SK-N-SH (cell line): ENCODE data around the gene LONRF2. TPM values are rescaled to one million over a fixed set of nuclear protein-coding genes. Genes with fewer than 3 reads are reported as not detected.
A peak's percentile ranks its signal among the peaks of the same experiment; 100 is the strongest.

ENCODE experiments used
- CTCF ChIA-PET: fragments of 300-600, 350-600 bp; formaldehyde crosslinking; extraction: SDS; loops from one replicate; lab custom pipeline; 2021; lab: Yijun Ruan, JAX
- POLR2A ChIA-PET: fragments of 350-600 bp; sonication (Branson Sonifier 250); formaldehyde crosslinking; extraction: SDS; loops from one replicate; lab custom pipeline; 2020; ENCODE audit warnings: antibody characterized with exemption, inconsistent platforms; lab: Yijun Ruan, JAX
- DNase-seq: peaks from one replicate; pipeline ENCODE4 v3.0.0; 2012
- H2AFZ ChIP-seq: fragments of 200-600 bp; sonication (generic); 2 replicates; pipeline ENCODE4 v1.8.1; 2016; ENCODE audit warnings: antibody characterized with exemption, mild to moderate bottlenecking, low read depth
- H3F3A ChIP-seq: fragments of 200-600 bp; sonication (generic); replicated peaks from 2 replicates; pipeline ENCODE3; 2016; ENCODE audit warnings: antibody characterized with exemption, mild to moderate bottlenecking; ENCODE audit not compliant: insufficient read depth
- H3K27ac ChIP-seq, 2 experiments: fragments of 200-500 bp in 1 of 2; fragments of 200-600 bp in 1 of 2; sonication (Bioruptor generic) in 1 of 2; sonication (generic), shearing (Covaris generic) in 1 of 2; 2 replicates each; pipeline versions ENCODE4 v1.5.1 to v1.6.1; 2014 to 2016; ENCODE audit warnings: low read depth in 2 of 2, inconsistent platforms in 1 of 2, low read length in 1 of 2, mild to moderate bottlenecking in 1 of 2, mixed read lengths in 1 of 2
- H3K27me3 ChIP-seq: fragments of 200-600 bp; sonication (generic), shearing (Covaris generic); 2 replicates; pipeline ENCODE4 v1.6.1; 2016; ENCODE audit warnings: mixed run types; ENCODE audit not compliant: insufficient read depth
- H3K36me3 ChIP-seq, 2 experiments: fragments of 200-500 bp in 1 of 2; fragments of 200-600 bp in 1 of 2; sonication (Bioruptor generic) in 1 of 2; sonication (generic) in 1 of 2; replicated peaks in 1 of 2; 2 replicates each; pipeline versions ENCODE3 to v1.5.1; 2014 to 2016; ENCODE audit warnings: low read length in 1 of 2, mild to moderate bottlenecking in 1 of 2; ENCODE audit not compliant: insufficient read depth in 2 of 2, control insufficient read depth in 1 of 2
- H3K4me1 ChIP-seq, 2 experiments: fragments of 200-500 bp in 1 of 2; fragments of 200-600 bp in 1 of 2; sonication (Bioruptor generic) in 1 of 2; sonication (generic), shearing (Covaris generic) in 1 of 2; 2 replicates each; pipeline versions ENCODE4 v1.5.1 to v1.6.1; 2014 to 2016; ENCODE audit warnings: low read depth in 1 of 2, low read length in 1 of 2, mixed run types in 1 of 2; ENCODE audit not compliant: insufficient read depth in 2 of 2, control insufficient read depth in 1 of 2
- H3K4me2 ChIP-seq: fragments of 200-600 bp; sonication (generic), shearing (Covaris generic); 2 replicates; pipeline ENCODE4 v1.6.1; 2017; ENCODE audit warnings: mixed run types
- H3K4me3 ChIP-seq, 2 experiments: fragments of 200-500 bp in 1 of 2; fragments of 200-600 bp in 1 of 2; sonication (Bioruptor generic) in 1 of 2; sonication (generic), shearing (Covaris generic) in 1 of 2; 2 replicates each; pipeline versions ENCODE4 v1.5.1 to v1.8.1; 2014 to 2016; ENCODE audit warnings: low read depth in 2 of 2, inconsistent platforms in 1 of 2, low read length in 1 of 2, mild to moderate bottlenecking in 1 of 2, mixed read lengths in 1 of 2, moderate library complexity in 1 of 2
- H3K79me2 ChIP-seq: fragments of 200-600 bp; sonication (generic); 2 replicates; pipeline ENCODE4 v1.8.1; 2017; ENCODE audit warnings: mild to moderate bottlenecking; ENCODE audit not compliant: insufficient read depth
- H3K9ac ChIP-seq: fragments of 200-600 bp; sonication (generic); 2 replicates; pipeline ENCODE4 v1.6.1; 2017; ENCODE audit warnings: mixed run types
- H3K9me2 ChIP-seq: fragments of 200-600 bp; sonication (generic); 2 replicates; pipeline ENCODE4 v1.6.1; 2017; ENCODE audit warnings: mixed run types
- H3K9me3 ChIP-seq: fragments of 200-600 bp; sonication (generic); 2 replicates; pipeline ENCODE4 v1.6.1; 2017; ENCODE audit warnings: mixed run types, mild to moderate bottlenecking, moderate library complexity
- H4K20me1 ChIP-seq: fragments of 200-600 bp; sonication (generic); 2 replicates; pipeline ENCODE4 v1.6.1; 2017; ENCODE audit warnings: mild to moderate bottlenecking, mixed run types; ENCODE audit not compliant: insufficient read depth
- CHD2 ChIP-seq: fragments of 150-350 bp; IDR thresholded peaks from 2 replicates; pipeline ENCODE4 v1.6.1; 2018; ENCODE audit warnings: low read length; ENCODE audit not compliant: partially characterized antibody
- EP300 ChIP-seq, 2 experiments: IDR thresholded peaks; 2 replicates each; pipeline versions ENCODE4 v1.4.0 to v1.6.1; 2012; ENCODE audit warnings: borderline replicate concordance in 1 of 2, low read depth in 1 of 2, low read length in 1 of 2
- FOSL2 ChIP-seq: IDR thresholded peaks from 2 replicates; pipeline ENCODE4 v1.4.0; 2012; ENCODE audit warnings: low read depth, mild to moderate bottlenecking, moderate library complexity, borderline replicate concordance
- FOXJ3 ChIP-seq: sonication (generic); formaldehyde crosslinking; IDR thresholded peaks from 2 replicates; pipeline ENCODE4 v1.5.1; 2020; ENCODE audit warnings: mild to moderate bottlenecking, missing genetic modification reagents
- FOXM1 ChIP-seq: IDR thresholded peaks from 2 replicates; pipeline ENCODE4 v1.4.0; 2012; ENCODE audit warnings: low read depth, mild to moderate bottlenecking
- MXI1 ChIP-seq: IDR thresholded peaks from 2 replicates; pipeline ENCODE4 v1.6.1; 2012; ENCODE audit warnings: mild to moderate bottlenecking, low read depth, low read length, improper control_type of control experiment
- NFIC ChIP-seq: IDR thresholded peaks from 2 replicates; pipeline ENCODE4 v1.4.0; 2012; ENCODE audit warnings: borderline replicate concordance
- POLR2AphosphoS5 ChIP-seq: IDR thresholded peaks from 2 replicates; pipeline ENCODE4 v1.6.1; 2012; ENCODE audit warnings: low read depth, low read length
- SMC3 ChIP-seq: IDR thresholded peaks from 2 replicates; pipeline ENCODE4 v1.6.1; 2012; ENCODE audit warnings: low read depth, low read length, improper control_type of control experiment
- YY1 ChIP-seq: IDR thresholded peaks from 2 replicates; pipeline ENCODE4 v1.4.0; 2012; ENCODE audit warnings: low read depth, mild to moderate bottlenecking
- WGBS: methylation state at CpG from one replicate; pipeline ENCODE4 v1.1.6; 2017; ENCODE audit warnings: low lambda C conversion rate; 5-methylcytosine and 5-hydroxymethylcytosine counted together
- polyA plus RNA-seq, 3 experiments: library from polyadenylated mRNA; depleted of rRNA; stranded (reverse); fragments of >200 nt; gene quantifications; 2 replicates each; pipeline ENCODE4 v1.2.3, GENCODE V29; 2012
- TF ChIP-seq, protein P1 (sequence below): fragments of 200-600 bp; sonication (generic); IDR thresholded peaks from 2 replicates; pipeline ENCODE4 v1.6.1; 2017; ENCODE audit warnings: antibody characterized with exemption, mild to moderate bottlenecking, moderate library complexity

LONRF2 gene
- polyA plus RNA-seq, 1 of the 3 experiments (the other 2 are of a cell fraction), result 2.0 TPM

DNA sequence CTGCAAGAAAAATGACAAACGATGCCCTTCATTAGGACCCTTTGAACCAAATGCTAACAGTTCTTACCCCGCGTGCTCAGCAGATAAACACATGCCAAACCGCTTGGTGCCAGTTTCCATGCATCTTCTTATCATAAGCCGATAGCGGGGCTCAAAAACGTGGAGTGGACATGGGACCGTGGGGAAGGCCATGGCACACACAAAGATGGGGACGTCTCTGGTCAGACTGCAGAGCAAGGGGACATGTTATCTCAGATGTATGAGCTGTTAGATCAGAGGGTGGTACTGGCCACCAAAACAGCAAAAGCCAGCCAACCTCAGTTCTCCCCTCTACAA lies 28.2 kb downstream of the LONRF2 start:
- TF ChIP-seq SMC3 (no peak), FOXJ3 (CRISPR knock-in tag) (no peak), POLR2AphosphoS5 (no peak), MXI1 (no peak), CHD2 (no peak), NFIC (no peak), YY1 (no peak), EP300 (IDR thresholded peaks at IDR 0.05; ENCODE audit: borderline replicate concordance in 1 of 2, low read depth in 1 of 2, low read length in 1 of 2) (no peak), FOXM1 (no peak)
- TF ChIP-seq, all 33 proteins: peak for 0
- Histone ChIP-seq H3F3A (peaks cover 29% of the 10 kb centered on the region), H3K9me2 (no peaks in the 10 kb centered on the region), H3K9ac (no peak overlapping the region), H3K36me3 (peaks cover 0 to under 1% of the 10 kb centered on the region in 2 experiments), H3K4me1 (peaks cover 26 to 32% of the 10 kb centered on the region in 2 experiments), H3K27me3 (no peaks in the 10 kb centered on the region), H3K79me2 (no peaks in the 10 kb centered on the region), H3K4me2 (no peak overlapping the region), H3K4me3 (no peak overlapping the region), H3K27ac (no peak overlapping the region), H4K20me1 (no peaks in the 10 kb centered on the region), H2AFZ (no peak overlapping the region), H3K9me3 (no peaks in the 10 kb centered on the region)
- ChIA-PET CTCF (interaction anchor here (1.4 to 6.1 kb wide), 3 partner anchors 15 to 32 kb away, joined by 3 to 58 read pairs (median 4); no protein-coding TSS in a partner anchor), POLR2A (no interaction called here)
- 93% methylated on average over 9 of the region's 9 CpGs for WGBS
- DNase-seq, result no peak

DNA sequence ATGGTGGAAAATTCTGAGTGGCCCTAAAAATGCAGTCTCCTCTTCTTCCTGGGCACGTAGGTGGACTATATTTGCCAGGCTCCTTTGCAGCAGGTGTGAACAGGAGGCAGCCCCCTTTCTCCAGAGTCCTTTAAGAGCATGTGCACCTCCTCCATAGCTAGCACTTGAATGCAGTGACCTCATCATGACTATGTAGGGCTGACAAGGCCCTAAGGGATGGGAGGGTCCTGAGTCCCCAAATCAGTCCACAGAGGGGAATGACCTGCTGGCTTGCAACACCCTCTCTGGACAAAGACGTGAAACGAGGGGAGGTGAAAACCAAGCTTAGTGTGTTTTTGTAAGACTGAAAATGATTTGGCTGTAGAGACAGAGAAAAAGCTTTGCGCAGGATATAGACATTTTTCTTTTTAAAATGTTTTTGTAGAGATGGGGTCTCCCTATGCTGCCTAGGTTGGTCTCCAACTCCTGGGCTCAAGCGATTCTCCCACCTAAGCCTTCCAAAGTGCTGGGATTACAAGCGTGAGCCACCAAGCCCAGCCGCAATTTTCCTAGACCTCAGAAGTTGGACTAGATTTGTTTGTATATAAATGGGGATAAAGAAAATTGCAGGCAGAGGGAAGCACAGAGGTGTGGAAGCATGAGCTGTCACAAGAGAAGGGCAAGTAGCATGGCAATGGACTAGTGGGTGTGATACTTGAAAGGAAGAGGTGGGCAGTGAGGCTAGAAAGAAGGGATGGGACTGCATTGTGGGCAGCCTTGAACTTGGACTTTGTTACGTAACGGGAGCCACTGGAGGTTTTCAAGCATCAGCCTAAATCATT lies 28.8 kb downstream of the LONRF2 start:
- WGBS, result 97% methylated on average over 9 of the region's 9 CpGs
- Histone ChIP-seq H3K36me3 (no peaks in the 10 kb centered on the region), H3K79me2 (no peaks in the 10 kb centered on the region), H3F3A (peaks cover 29% of the 10 kb centered on the region), H2AFZ (no peak overlapping the region), H3K27ac (peak overlapping the region; percentile 86 to 97; a peak in 2 of 4 replicates), H3K4me2 (0 out of 2 replicates have a peak overlapping the region, but pooled peaks have one; percentile 0), H3K27me3 (no peaks in the 10 kb centered on the region), H3K4me3 (no peak overlapping the region), H3K9ac (no peak overlapping the region), H3K9me2 (no peaks in the 10 kb centered on the region), H3K9me3 (no peaks in the 10 kb centered on the region), H4K20me1 (no peaks in the 10 kb centered on the region), H3K4me1 (peaks cover 26 to 32% of the 10 kb centered on the region in 2 experiments)
- no peak for DNase-seq
- TF ChIP-seq, protein P1, sequence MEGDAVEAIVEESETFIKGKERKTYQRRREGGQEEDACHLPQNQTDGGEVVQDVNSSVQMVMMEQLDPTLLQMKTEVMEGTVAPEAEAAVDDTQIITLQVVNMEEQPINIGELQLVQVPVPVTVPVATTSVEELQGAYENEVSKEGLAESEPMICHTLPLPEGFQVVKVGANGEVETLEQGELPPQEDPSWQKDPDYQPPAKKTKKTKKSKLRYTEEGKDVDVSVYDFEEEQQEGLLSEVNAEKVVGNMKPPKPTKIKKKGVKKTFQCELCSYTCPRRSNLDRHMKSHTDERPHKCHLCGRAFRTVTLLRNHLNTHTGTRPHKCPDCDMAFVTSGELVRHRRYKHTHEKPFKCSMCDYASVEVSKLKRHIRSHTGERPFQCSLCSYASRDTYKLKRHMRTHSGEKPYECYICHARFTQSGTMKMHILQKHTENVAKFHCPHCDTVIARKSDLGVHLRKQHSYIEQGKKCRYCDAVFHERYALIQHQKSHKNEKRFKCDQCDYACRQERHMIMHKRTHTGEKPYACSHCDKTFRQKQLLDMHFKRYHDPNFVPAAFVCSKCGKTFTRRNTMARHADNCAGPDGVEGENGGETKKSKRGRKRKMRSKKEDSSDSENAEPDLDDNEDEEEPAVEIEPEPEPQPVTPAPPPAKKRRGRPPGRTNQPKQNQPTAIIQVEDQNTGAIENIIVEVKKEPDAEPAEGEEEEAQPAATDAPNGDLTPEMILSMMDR, result no peak
- TF ChIP-seq FOSL2, result 0 out of 2 replicates have a peak, but pooled peaks have one; percentile 16
- POLR2A ChIA-PET, result no interaction called here
- CTCF ChIA-PET, result interaction anchor here (1.4 to 6.1 kb wide), 3 partner anchors 15 to 31 kb away, joined by 3 to 58 read pairs (median 4); no protein-coding TSS in a partner anchor
